ENCODE data around the gene CRY2. TPM values are rescaled to one million over a fixed set of nuclear protein-coding genes. Genes with fewer than 3 reads are reported as not detected.

The CRY2 gene
- total and polyA plus RNA-seq, 2 of the 8 experiments (the other 6 are each of a cell fraction or from before 2014, with no cell fraction given), result 8.0 to 9.4 TPM

DNA sequence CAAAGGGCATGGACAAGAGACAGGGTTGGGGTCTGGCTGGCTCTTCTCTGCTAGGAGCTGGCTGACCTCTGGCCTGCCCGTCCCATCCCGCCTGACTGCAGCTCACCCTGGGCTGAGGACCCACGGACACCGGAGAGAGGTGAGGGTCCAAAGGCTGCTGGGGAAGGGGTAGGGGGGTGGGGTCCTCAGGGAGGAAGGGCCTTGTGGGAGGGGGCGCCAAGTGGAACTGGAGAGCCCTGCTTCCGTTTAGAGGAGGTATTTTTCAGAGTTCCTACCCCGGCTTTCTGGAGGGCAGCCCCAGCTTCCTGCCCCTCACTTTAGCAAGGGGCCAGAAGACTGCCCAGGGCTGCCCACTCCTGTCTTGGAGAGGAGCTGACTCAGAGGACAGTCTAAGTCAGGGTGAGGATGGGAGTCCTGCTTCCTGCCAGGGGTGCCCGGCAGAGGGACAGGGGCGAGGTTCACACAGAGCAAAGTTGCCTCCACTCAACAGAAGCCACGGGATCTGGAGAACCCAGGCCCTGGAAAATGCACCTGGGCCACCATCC, 82.3 kb downstream of the CRY2 start (continued):
- TF ChIP-seq, protein P1, sequence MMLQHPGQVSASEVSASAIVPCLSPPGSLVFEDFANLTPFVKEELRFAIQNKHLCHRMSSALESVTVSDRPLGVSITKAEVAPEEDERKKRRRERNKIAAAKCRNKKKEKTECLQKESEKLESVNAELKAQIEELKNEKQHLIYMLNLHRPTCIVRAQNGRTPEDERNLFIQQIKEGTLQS (IDR thresholded peaks at IDR 0.05; ENCODE audit: insufficient read depth, low read depth, low read length), result no peak
- no peak for TF ChIP-seq KDM1A (IDR thresholded peaks at IDR 0.05; ENCODE audit: borderline replicate concordance, low read length)

Measured in H1 (cell line).